Common myeloid progenitor, CD34-positive (primary cell): Measurements from ENCODE around the gene SPDYE4.

Source experiments
- CTCF ChIA-PET: fragments of 350-600 bp; sonication (Branson Sonifier 250); formaldehyde crosslinking; loops from one replicate; lab custom pipeline; 2021; ENCODE audit warnings: antibody characterized with exemption; lab: Charles Lee
- POLR2A ChIA-PET: fragments of 350-600 bp; sonication (Branson Sonifier 250); formaldehyde crosslinking; loops from one replicate; lab custom pipeline; 2021; ENCODE audit warnings: antibody characterized with exemption; lab: Charles Lee
- DNase-seq, 3 donors: peaks; one replicate each; pipeline versions ENCODE4 v3.0.0 to v3.0.0-alpha.2; 2013
- H3K27ac ChIP-seq, 2 experiments: 1 replicate in 1 of 2; 2 replicates in 1 of 2; pipeline ENCODE4 v1.7.0; 2013; ENCODE audit warnings: inconsistent platforms in 2 of 2, low read length in 2 of 2, mild to moderate bottlenecking in 2 of 2, low read depth in 1 of 2, moderate library complexity in 1 of 2; ENCODE audit not compliant: severe bottlenecking in 2 of 2, insufficient read depth in 1 of 2, poor library complexity in 1 of 2
- H3K27me3 ChIP-seq, 5 experiments: replicated peaks in 2 of 5; 1 replicate in 3 of 5; 2 replicates in 2 of 5; pipeline versions ENCODE4 v1.6.1 to v1.7.0; 2013; ENCODE audit warnings: low read length in 4 of 5, mild to moderate bottlenecking in 2 of 5, moderate library complexity in 2 of 5, inconsistent platforms in 1 of 5; ENCODE audit not compliant: insufficient read depth in 5 of 5, control insufficient read depth in 4 of 5
- H3K36me3 ChIP-seq, 4 experiments: 1 replicate in 2 of 4; 2 replicates in 2 of 4; pipeline versions ENCODE4 v1.6.1 to v1.7.0; 2013; ENCODE audit warnings: low read length in 3 of 4, control low read depth in 1 of 4, mild to moderate bottlenecking in 1 of 4; ENCODE audit not compliant: control insufficient read depth in 4 of 4, insufficient read depth in 4 of 4
- H3K4me1 ChIP-seq, 4 experiments: 1 replicate in 3 of 4; 2 replicates in 1 of 4; pipeline versions ENCODE4 v1.6.1 to v1.7.1; 2013; ENCODE audit warnings: low read length in 3 of 4, mild to moderate bottlenecking in 3 of 4, control low read depth in 1 of 4, inconsistent platforms in 1 of 4, moderate library complexity in 1 of 4; ENCODE audit not compliant: control insufficient read depth in 4 of 4, insufficient read depth in 4 of 4; ENCODE audit errors: control extremely low read depth in 1 of 4
- H3K4me3 ChIP-seq, 7 experiments: 1 replicate in 4 of 7; 2 replicates in 3 of 7; pipeline versions ENCODE4 v1.5.1 to v1.7.0; 2013; ENCODE audit warnings: mild to moderate bottlenecking in 7 of 7, low read length in 6 of 7, moderate library complexity in 6 of 7, inconsistent platforms in 2 of 7, low read depth in 2 of 7, control low read depth in 1 of 7; ENCODE audit not compliant: insufficient read depth in 4 of 7, control insufficient read depth in 1 of 7; ENCODE audit errors: extremely low read depth in 1 of 7
- H3K9me3 ChIP-seq, 5 experiments: 1 replicate in 4 of 5; 2 replicates in 1 of 5; pipeline versions ENCODE4 v1.6.1 to v1.7.1; 2013; ENCODE audit warnings: low read length in 4 of 5, mild to moderate bottlenecking in 2 of 5, inconsistent platforms in 1 of 5, low read depth in 1 of 5, moderate library complexity in 1 of 5; ENCODE audit not compliant: control insufficient read depth in 4 of 5, insufficient read depth in 2 of 5; ENCODE audit errors: control extremely low read depth in 1 of 5
- WGBS: methylation state at CpG from one replicate; pipeline ENCODE4 v1.1.5; 2013; ENCODE audit not compliant: insufficient coverage; 5-methylcytosine and 5-hydroxymethylcytosine counted together

Gene SPDYE4

GRCh38 chr17:8785547-8786413 lies 27.4 kb upstream of the SPDYE4 start:
- DNase-seq, result peak in 2 of 3 donors; percentile 45 to 58
- no peaks in the 10 kb centered on the region for H3K27me3 ChIP-seq
- H3K36me3 ChIP-seq, result no peaks in the 10 kb centered on the region
- H3K4me3 ChIP-seq, result peak overlapping the region in 1 of 7 experiments; percentile 23
- WGBS, result 29% methylated on average over 16 of the region's 19 CpGs
- H3K27ac ChIP-seq, result no peak overlapping the region
- CTCF ChIA-PET, result interaction anchor here (0.7 to 7.2 kb wide), 31 partner anchors 9 to 376 kb away, joined by 3 to 77 read pairs (median 4); partner anchors contain the start of gene MFSD6L
- POLR2A ChIA-PET, result interaction anchor here (0.6 to 0.9 kb wide), 2 partner anchors 402 to 1042 kb away, joined by 3 to 4 read pairs; no protein-coding TSS in a partner anchor
- peaks cover 0 to 10% (median 7%) of the 10 kb centered on the region in 4 experiments for H3K4me1 ChIP-seq
- no peaks in the 10 kb centered on the region for H3K9me3 ChIP-seq

GRCh38 chr17:8782176-8782575 lies 23.8 kb upstream of the SPDYE4 start:
- Histone ChIP-seq H3K9me3 (no peaks in the 10 kb centered on the region), H3K27me3 (no peaks in the 10 kb centered on the region), H3K4me1 (peaks cover 1 to 13% (median 6%) of the 10 kb centered on the region in 4 experiments), H3K36me3 (no peaks in the 10 kb centered on the region), H3K4me3 (no peak overlapping the region), H3K27ac (no peak overlapping the region)
- POLR2A ChIA-PET, result no interaction called here
- CTCF ChIA-PET, result interaction anchor here (0.9 to 7.2 kb wide), 3 partner anchors 28 to 740 kb away, joined by 3 to 77 read pairs (median 3); no protein-coding TSS in a partner anchor
- no CpG with 5 or more reads among the region's 1 CpG for WGBS
- no peak for DNase-seq

- H3K27me3 ChIP-seq, result no peaks in the 10 kb centered on the region
- H3K4me3 ChIP-seq, result no peak overlapping the region
- H3K9me3 ChIP-seq, result no peaks in the 10 kb centered on the region
- peaks cover 4 to 17% (median 9%) of the 10 kb centered on the region in 4 experiments for H3K4me1 ChIP-seq
- POLR2A ChIA-PET, result no interaction called here
- H3K27ac ChIP-seq, result no peak overlapping the region
- DNase-seq, result no peak
- WGBS, result 100% methylated on average over 3 of the region's 4 CpGs
- CTCF ChIA-PET, result interaction anchor here (1.1 to 7.2 kb wide), 2 partner anchors 28 to 113 kb away, joined by 3 to 77 read pairs; no protein-coding TSS in a partner anchor
- H3K36me3 ChIP-seq, result no peaks in the 10 kb centered on the region
These were observed 23.4 kb upstream of the SPDYE4 start for GRCh38 chr17:8781776-8782175.

GRCh38 chr17:8776881-8777280 lies 18.5 kb upstream of the SPDYE4 start:
- Histone ChIP-seq H3K27me3 (no peaks in the 10 kb centered on the region), H3K27ac (peak overlapping the region; percentile 7 to 19), H3K36me3 (no peaks in the 10 kb centered on the region), H3K4me3 (peak overlapping the region in 1 of 7 experiments; percentile 18), H3K4me1 (peaks cover 6 to 29% (median 21%) of the 10 kb centered on the region in 4 experiments), H3K9me3 (no peaks in the 10 kb centered on the region)
- no CpG with 5 or more reads among the region's 1 CpG for WGBS
- CTCF ChIA-PET, result interaction anchor here (1.0 to 2.2 kb wide), 4 partner anchors 9 to 118 kb away, joined by 3 to 16 read pairs (median 3); no protein-coding TSS in a partner anchor
- POLR2A ChIA-PET, result interaction anchor here (0.7 kb wide), 1 partner anchor 13 kb away, joined by 3 read pairs; no protein-coding TSS in a partner anchor
- DNase-seq, result peak in 2 of 3 donors; percentile 44 to 62

- Histone ChIP-seq H3K27me3 (no peaks in the 10 kb centered on the region), H3K4me3 (peak overlapping the region in 2 of 7 experiments; percentile 3 to 18), H3K9me3 (no peaks in the 10 kb centered on the region), H3K36me3 (no peaks in the 10 kb centered on the region), H3K4me1 (peaks cover 6 to 29% (median 21%) of the 10 kb centered on the region in 4 experiments), H3K27ac (no peak overlapping the region)
- no peak for DNase-seq
- POLR2A ChIA-PET, result interaction anchor here (0.7 kb wide), 1 partner anchor 12 kb away, joined by 3 read pairs; no protein-coding TSS in a partner anchor
- CTCF ChIA-PET, result interaction anchor here (0.8 to 2.2 kb wide), 8 partner anchors 9 to 222 kb away, joined by 3 to 16 read pairs (median 3); no protein-coding TSS in a partner anchor
These were observed 17.9 kb upstream of the SPDYE4 start for GRCh38 chr17:8776248-8776647.

GRCh38 chr17:8766731-8767130 lies 8.4 kb upstream of the SPDYE4 start:
- DNase-seq, result no peak
- Histone ChIP-seq H3K36me3 (no peaks in the 10 kb centered on the region), H3K27me3 (no peaks in the 10 kb centered on the region), H3K4me3 (no peak overlapping the region), H3K9me3 (no peaks in the 10 kb centered on the region), H3K27ac (no peak overlapping the region), H3K4me1 (no peaks in the 10 kb centered on the region)
- POLR2A ChIA-PET, result no interaction called here
- CTCF ChIA-PET, result interaction anchor here (0.7 to 1.3 kb wide), 3 partner anchors 9 to 14 kb away, joined by 3 to 4 read pairs (median 3); no protein-coding TSS in a partner anchor
- WGBS, result 78% methylated on average over 1 of the region's 2 CpGs
